Breast epithelium (tissue), 3 donors: ENCODE measurements around the gene EPHA4.

Experiments used
- POLR2A ChIP-seq: fragments of 450-650 bp; IDR thresholded peaks from one replicate; pipeline ENCODE4 v1.6.1; 2016; ENCODE audit warnings: antibody characterized with exemption, mild to moderate bottlenecking, moderate library complexity
- POLR2AphosphoS5 ChIP-seq, 3 donors: sonication (generic); formaldehyde crosslinking; IDR thresholded peaks; one replicate each; pipeline ENCODE4 v1.6.1; 2017; ENCODE audit warnings: antibody characterized with exemption in 3 of 3
- TF ChIP-seq, protein P1 (sequence below), 3 donors: fragments of 450-650 bp; IDR thresholded peaks; one replicate each; pipeline ENCODE4 v1.5.1; 2016 to 2017; ENCODE audit warnings: antibody characterized with exemption in 3 of 3, mild to moderate bottlenecking in 3 of 3, moderate library complexity in 3 of 3

DNA sequence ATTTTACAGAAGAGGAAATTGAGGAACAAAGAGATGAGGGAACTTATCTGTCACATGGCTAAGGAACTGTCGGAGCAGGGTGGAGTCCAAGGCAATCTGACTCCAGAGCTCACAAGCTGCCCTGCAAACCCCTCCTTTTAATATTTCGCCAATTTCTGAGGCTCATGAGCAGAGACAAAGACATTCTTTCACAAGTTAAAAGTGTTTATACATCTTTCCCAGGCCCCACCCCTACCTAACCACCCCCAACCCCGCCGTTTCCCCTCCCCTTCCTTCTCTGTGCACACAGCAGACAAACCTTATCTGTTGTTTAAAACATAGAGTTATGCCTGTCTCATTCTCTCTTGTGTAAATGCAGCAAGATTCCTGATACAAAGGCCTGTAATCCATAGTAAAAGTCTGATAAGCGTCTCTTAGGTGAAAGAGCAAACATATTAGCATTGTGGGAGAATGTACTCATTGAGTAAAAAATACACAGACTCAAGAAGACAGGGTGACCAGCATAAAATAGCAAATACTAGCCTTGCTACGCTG lies 44.3 kb downstream of the EPHA4 start:
- TF ChIP-seq, protein P1, sequence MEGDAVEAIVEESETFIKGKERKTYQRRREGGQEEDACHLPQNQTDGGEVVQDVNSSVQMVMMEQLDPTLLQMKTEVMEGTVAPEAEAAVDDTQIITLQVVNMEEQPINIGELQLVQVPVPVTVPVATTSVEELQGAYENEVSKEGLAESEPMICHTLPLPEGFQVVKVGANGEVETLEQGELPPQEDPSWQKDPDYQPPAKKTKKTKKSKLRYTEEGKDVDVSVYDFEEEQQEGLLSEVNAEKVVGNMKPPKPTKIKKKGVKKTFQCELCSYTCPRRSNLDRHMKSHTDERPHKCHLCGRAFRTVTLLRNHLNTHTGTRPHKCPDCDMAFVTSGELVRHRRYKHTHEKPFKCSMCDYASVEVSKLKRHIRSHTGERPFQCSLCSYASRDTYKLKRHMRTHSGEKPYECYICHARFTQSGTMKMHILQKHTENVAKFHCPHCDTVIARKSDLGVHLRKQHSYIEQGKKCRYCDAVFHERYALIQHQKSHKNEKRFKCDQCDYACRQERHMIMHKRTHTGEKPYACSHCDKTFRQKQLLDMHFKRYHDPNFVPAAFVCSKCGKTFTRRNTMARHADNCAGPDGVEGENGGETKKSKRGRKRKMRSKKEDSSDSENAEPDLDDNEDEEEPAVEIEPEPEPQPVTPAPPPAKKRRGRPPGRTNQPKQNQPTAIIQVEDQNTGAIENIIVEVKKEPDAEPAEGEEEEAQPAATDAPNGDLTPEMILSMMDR (IDR thresholded peaks at IDR 0.05): no peak
- TF ChIP-seq POLR2A (no peak), POLR2AphosphoS5 (IDR thresholded peaks at IDR 0.05) (no peak)
